GM06990 (cell line): ENCODE measurements around the gene EIF3F.

Source experiments
- DNase-seq: peaks from one replicate; pipeline ENCODE4 v3.0.0-alpha.2; 2011; ENCODE audit not compliant: insufficient read length; ENCODE audit errors: extremely low read depth
- H3K27me3 ChIP-seq: replicated peaks from 2 replicates; pipeline ENCODE4 v1.6.0; 2011; ENCODE audit warnings: low read length; ENCODE audit not compliant: control insufficient read depth, insufficient read depth
- H3K36me3 ChIP-seq: 2 replicates; pipeline ENCODE4 v1.5.1; 2011; ENCODE audit warnings: low read length; ENCODE audit not compliant: control insufficient read depth, insufficient read depth
- H3K4me3 ChIP-seq: replicated peaks from 2 replicates; pipeline ENCODE4 v1.5.1; 2011; ENCODE audit warnings: low read depth, mild to moderate bottlenecking, control low read depth, low read length
- CTCF ChIP-seq: IDR thresholded peaks from 2 replicates; pipeline ENCODE4 v1.5.1; 2011; ENCODE audit warnings: low read length, control low read depth, mild to moderate bottlenecking, inconsistent platforms; ENCODE audit not compliant: insufficient read depth, poor library complexity, severe bottlenecking

Gene EIF3F

GRCh38 chr11:7955191-7955590 lies 31.9 kb upstream of the EIF3F start:
- Histone ChIP-seq H3K4me3 (no peak overlapping the region), H3K27me3 (no peaks in the 10 kb centered on the region), H3K36me3 (no peaks in the 10 kb centered on the region)
- TF ChIP-seq CTCF, result no peak
- DNase-seq, result no peak

GRCh38 chr11:7964261-7964660 lies 22.9 kb upstream of the EIF3F start:
- no peak for DNase-seq
- H3K27me3 ChIP-seq, result no peaks in the 10 kb centered on the region; the same call in 1 of the 2 replicates
- H3K4me3 ChIP-seq, result no peak overlapping the region
- TF ChIP-seq CTCF, result no peak
- no peaks in the 10 kb centered on the region for H3K36me3 ChIP-seq

GRCh38 chr11:7964873-7965272 lies 22.3 kb upstream of the EIF3F start:
- Histone ChIP-seq H3K27me3 (no peaks in the 10 kb centered on the region; the same call in 1 of the 2 replicates), H3K36me3 (no peaks in the 10 kb centered on the region), H3K4me3 (no peak overlapping the region)
- TF ChIP-seq CTCF, result no peak
- DNase-seq, result no peak

- DNase-seq, result no peak
- H3K36me3 ChIP-seq, result no peaks in the 10 kb centered on the region
- no peak for TF ChIP-seq CTCF
- no peak within 1 kb of the TSS for H3K4me3 ChIP-seq
- no peaks in the 10 kb centered on the region; the same call in 1 of the 2 replicates for H3K27me3 ChIP-seq
These were observed 21.8 kb upstream of the EIF3F start, which contains the start of gene NLRP10 for GRCh38 chr11:7965386-7965785. Gene NLRP10 (minus strand): TSS chr11:7965447. CDS start chr11:7963495, 1,952 bp downstream.

GRCh38 chr11:7967097-7967496 lies 20.0 kb upstream of the EIF3F start:
- no peaks in the 10 kb centered on the region; the same call in none of the 2 replicates for H3K27me3 ChIP-seq
- H3K36me3 ChIP-seq, result no peaks in the 10 kb centered on the region
- DNase-seq, result no peak
- no peak overlapping the region for H3K4me3 ChIP-seq
- TF ChIP-seq CTCF, result no peak

GRCh38 chr11:7967826-7968225 lies 19.3 kb upstream of the EIF3F start:
- no peak for DNase-seq
- Histone ChIP-seq H3K36me3 (no peaks in the 10 kb centered on the region), H3K27me3 (no peaks in the 10 kb centered on the region; the same call in none of the 2 replicates), H3K4me3 (no peak overlapping the region)
- no peak for TF ChIP-seq CTCF
